IMR-90 (cell line): ENCODE data around the gene NMT1. TPM values are rescaled to one million over a fixed set of nuclear protein-coding genes. Genes with fewer than 3 reads are reported as not detected.

Source experiments
- ATAC-seq: fragments of 200-7000 bp; cut with Tn5 transposase; 2 replicates; pipeline ENCODE4 v1.9.1; 2020; ENCODE audit warnings: low read depth, mild to moderate bottlenecking, moderate library complexity
- BruUV-seq: library from RNA; stranded (reverse); fragments of 400-500 nt; replicated peaks from 2 replicates; lab custom pipeline; 2021; lab: Mats Ljungman, UMichigan
- CTCF ChIA-PET: fragments of 300-600 bp; formaldehyde crosslinking; extraction: SDS; loops from one replicate; lab custom pipeline; 2021; ENCODE audit warnings: antibody characterized with exemption; lab: Yijun Ruan, JAX
- POLR2A ChIA-PET: fragments of 300-600 bp; sonication (Branson Sonifier 250); formaldehyde crosslinking; loops from one replicate; lab custom pipeline; 2022; ENCODE audit warnings: antibody characterized with exemption; ENCODE audit not compliant: unreplicated experiment; lab: Charles Lee
- DNase-seq: peaks from one replicate; pipeline ENCODE4 v3.0.0; 2013
- H2AFZ ChIP-seq: replicated peaks from 2 replicates; pipeline ENCODE3; 2013; ENCODE audit warnings: low read length, mild to moderate bottlenecking; ENCODE audit not compliant: poor library complexity
- H2AK5ac ChIP-seq: 2 replicates; pipeline ENCODE4 v1.6.1; 2013; ENCODE audit warnings: low read depth, low read length, inconsistent platforms
- H2AK9ac ChIP-seq: replicated peaks from 2 replicates; pipeline ENCODE3; 2013; ENCODE audit warnings: mild to moderate bottlenecking, low read depth, low read length, moderate library complexity; ENCODE audit not compliant: poor library complexity
- H2BK120ac ChIP-seq: 2 replicates; pipeline ENCODE4 v1.6.1; 2013; ENCODE audit warnings: low read depth, low read length, inconsistent platforms
- H2BK15ac ChIP-seq: 3 replicates; pipeline ENCODE4 v1.6.1; 2013; ENCODE audit warnings: low read depth, low read length, inconsistent platforms
- H2BK20ac ChIP-seq: 2 replicates; pipeline ENCODE4 v1.6.1; 2013; ENCODE audit warnings: low read depth, mild to moderate bottlenecking, inconsistent platforms, low read length, moderate library complexity
- H2BK5ac ChIP-seq: 2 replicates; pipeline ENCODE4 v1.6.1; 2013; ENCODE audit warnings: mild to moderate bottlenecking, low read depth, low read length, inconsistent platforms; ENCODE audit not compliant: poor library complexity, severe bottlenecking
- H3K14ac ChIP-seq: replicated peaks from 2 replicates; pipeline ENCODE4 v1.6.1; 2013; ENCODE audit warnings: low read depth, low read length, inconsistent platforms
- H3K18ac ChIP-seq: 2 replicates; pipeline ENCODE4 v1.6.1; 2013; ENCODE audit warnings: low read depth, low read length, control low read depth
- H3K23ac ChIP-seq: 2 replicates; pipeline ENCODE4 v1.6.1; 2013; ENCODE audit warnings: low read depth, low read length, inconsistent platforms
- H3K27ac ChIP-seq: 2 replicates; pipeline ENCODE4 v1.5.1; 2013; ENCODE audit warnings: mild to moderate bottlenecking, control low read depth, low read length; ENCODE audit not compliant: insufficient read depth
- H3K27me3 ChIP-seq: 2 replicates; pipeline ENCODE4 v1.6.1; 2013; ENCODE audit warnings: low read length; ENCODE audit not compliant: control insufficient read depth, insufficient read depth
- H3K36me3 ChIP-seq: 2 replicates; pipeline ENCODE4 v1.6.1; 2013; ENCODE audit warnings: low read length, mixed read lengths; ENCODE audit not compliant: control insufficient read depth, insufficient read depth
- H3K4ac ChIP-seq: 2 replicates; pipeline ENCODE4 v1.6.1; 2013; ENCODE audit warnings: low read depth, low read length, inconsistent platforms
- H3K4me1 ChIP-seq: 2 replicates; pipeline ENCODE4 v1.6.1; 2013; ENCODE audit warnings: low read length, mixed read lengths; ENCODE audit not compliant: control insufficient read depth, insufficient read depth
- H3K4me2 ChIP-seq: 2 replicates; pipeline ENCODE4 v1.6.1; 2013; ENCODE audit warnings: low read depth, mild to moderate bottlenecking, control low read depth, low read length, moderate library complexity
- H3K4me3 ChIP-seq: 2 replicates; pipeline ENCODE4 v1.5.1; 2013; ENCODE audit warnings: low read depth, mild to moderate bottlenecking, control low read depth, low read length, moderate library complexity; ENCODE audit not compliant: insufficient read depth
- H3K56ac ChIP-seq: 2 replicates; pipeline ENCODE4 v1.6.1; 2013; ENCODE audit warnings: low read length, inconsistent platforms; ENCODE audit not compliant: insufficient read depth; ENCODE audit errors: extremely low read depth
- H3K79me1 ChIP-seq, 2 experiments: 2 replicates each; pipeline ENCODE4 v1.6.1; 2013; ENCODE audit warnings: low read length in 2 of 2, inconsistent platforms in 1 of 2, low read depth in 1 of 2
- H3K9ac ChIP-seq: 2 replicates; pipeline ENCODE4 v1.6.1; 2013; ENCODE audit warnings: low read depth, low read length, control low read depth
- H3K9me1 ChIP-seq: 2 replicates; pipeline ENCODE4 v1.6.1; 2013; ENCODE audit warnings: low read length, inconsistent platforms; ENCODE audit not compliant: insufficient read depth
- H3K9me3 ChIP-seq: 2 replicates; pipeline ENCODE4 v1.6.1; 2013; ENCODE audit warnings: low read length; ENCODE audit not compliant: control insufficient read depth, insufficient read depth
- H4K20me1 ChIP-seq: 2 replicates; pipeline ENCODE4 v1.6.1; 2013; ENCODE audit warnings: low read length, inconsistent platforms; ENCODE audit not compliant: insufficient read depth
- H4K5ac ChIP-seq: 2 replicates; pipeline ENCODE4 v1.6.1; 2013; ENCODE audit warnings: mild to moderate bottlenecking, low read depth, low read length, control low read depth
- H4K8ac ChIP-seq, 2 experiments: 2 replicates each; pipeline ENCODE4 v1.6.1; 2013; ENCODE audit warnings: low read depth in 2 of 2, low read length in 2 of 2, control low read depth in 1 of 2, inconsistent platforms in 1 of 2
- H4K91ac ChIP-seq: 2 replicates; pipeline ENCODE4 v1.6.1; 2013; ENCODE audit warnings: low read depth, low read length, inconsistent platforms; ENCODE audit not compliant: insufficient read depth
- CEBPB ChIP-seq: IDR thresholded peaks from 2 replicates; pipeline ENCODE4 v1.6.1; 2012; ENCODE audit warnings: low read depth, low read length, improper control_type of control experiment
- MAFK ChIP-seq: IDR thresholded peaks from 2 replicates; pipeline ENCODE4 v1.6.1; 2012; ENCODE audit warnings: low read depth, low read length, improper control_type of control experiment
- POLR2A ChIP-seq: IDR thresholded peaks from 2 replicates; pipeline ENCODE4 v1.6.1; 2012; ENCODE audit warnings: mild to moderate bottlenecking, low read depth, low read length
- RFX5 ChIP-seq: IDR thresholded peaks from 2 replicates; pipeline ENCODE4 v1.8.0; 2012; ENCODE audit warnings: low read depth, mild to moderate bottlenecking, low read length, moderate library complexity
- WGBS, 2 experiments: methylation state at CpG; one replicate each; pipeline versions ENCODE4 v1.1.5 to v1.1.7; 2013; ENCODE audit warnings: missing lambda C conversion rate in 2 of 2; ENCODE audit not compliant: insufficient read length in 1 of 2; ENCODE audit errors: extremely low coverage in 2 of 2; 5-methylcytosine and 5-hydroxymethylcytosine counted together
- dilution Hi-C: fragments of 300-500 bp; cut with HindIII; formaldehyde crosslinking; loops from one replicate; pipeline ENCODE4 v1.14.3; 2018; ENCODE audit warnings: low sequenced_read_pairs; ENCODE audit not compliant: unreplicated experiment
- in situ Hi-C: fragments of 300-500 bp; cut with MboI; formaldehyde crosslinking; loops from 3 replicates; pipeline ENCODE4 v1.14.3; 2019; ENCODE audit warnings: low sequenced_read_pairs, inconsistent platforms, mixed read lengths
- intact Hi-C: fragments of 100-400 bp; cut with micrococcal nuclease; formaldehyde crosslinking; loops from 2 replicates; pipeline ENCODE4 v1.10.0; 2022
- polyA plus RNA-seq, 3 experiments: library from polyadenylated mRNA; depleted of rRNA; stranded (reverse); fragments of >200 nt; gene quantifications; 2 replicates each; pipeline ENCODE4 v1.2.3, GENCODE V29; 2012; ENCODE audit warnings: low replicate concordance in 1 of 3
- total RNA-seq: library from RNA; depleted of rRNA; stranded (reverse); fragments of >200 nt; gene quantifications from 2 replicates; pipeline ENCODE4 v1.2.3, GENCODE V29; 2012

Gene NMT1
- total and polyA plus RNA-seq, 2 of the 4 experiments (the other 2 are of a cell fraction) = 38.0 to 60.6 TPM

GRCh38 chr17:45155483-45155882 is 94.4 kb downstream of the NMT1 start:
- Histone ChIP-seq H3K9ac (no peak overlapping the region), H3K56ac (no peak overlapping the region), H2BK20ac (no peak overlapping the region), H3K4ac (no peak overlapping the region), H3K9me3 (no peaks in the 10 kb centered on the region), H2BK120ac (no peak overlapping the region), H4K20me1 (peaks cover 28% of the 10 kb centered on the region), H2BK15ac (no peak overlapping the region), H3K27ac (no peak overlapping the region), H3K23ac (no peak overlapping the region), H3K4me1 (peaks cover 10% of the 10 kb centered on the region), H3K14ac (no peak overlapping the region), H4K5ac (no peak overlapping the region), H3K79me1 (peaks cover 17 to 61% of the 10 kb centered on the region in 2 experiments), H2AK5ac (no peak overlapping the region), H3K4me2 (no peak overlapping the region), H4K8ac (no peak overlapping the region), H2AK9ac (no peak overlapping the region), H3K27me3 (no peaks in the 10 kb centered on the region), H3K4me3 (no peak overlapping the region), H3K9me1 (peaks cover 8% of the 10 kb centered on the region), H3K36me3 (no peaks in the 10 kb centered on the region), H3K18ac (no peak overlapping the region), H4K91ac (no peak overlapping the region), H2AFZ (no peak overlapping the region), H2BK5ac (no peak overlapping the region)
- ChIA-PET CTCF (interaction anchor here (0.6 to 1.6 kb wide), 3 partner anchors 20 to 63 kb away, joined by 3 to 9 read pairs (median 4); partner anchors contain the start of gene ACBD4), POLR2A (interaction anchor here (0.6 kb wide), 2 partner anchors 158 to 227 kb away, joined by 4 to 5 read pairs; no protein-coding TSS in a partner anchor)
- no peak for TF ChIP-seq MAFK
- no peak for TF ChIP-seq POLR2A
- TF ChIP-seq RFX5 = no peak
- TF ChIP-seq CEBPB = no peak
- WGBS, 2 experiments = 100% methylated on average over 1 of the region's 2 CpGs; no CpG with 5 or more reads in 1 of the 2 experiments
- in situ Hi-C loops = no loop called here
- no peak for DNase-seq
- no peak for ATAC-seq
- intact Hi-C loops = no loop called here
- dilution Hi-C loops = no loop called here
- no TSS peak for BruUV-seq
